Cardiac septum (tissue), 1 donor: Measurements from ENCODE around the gene NDUFV3. TPM values are rescaled to one million over a fixed set of nuclear protein-coding genes. Genes with fewer than 3 reads are reported as not detected.
A peak's percentile ranks its signal among the peaks of the same experiment; 100 is the strongest.
"Not testable (repeated sequence)": the region's sequence is repeated elsewhere in the genome, so short reads cannot be mapped to it uniquely, and the experiment has no call there.

ENCODE experiments used
- DNase-seq: peaks from one replicate; pipeline ENCODE4 v3.0.0-alpha.2; 2020; ENCODE audit warnings: low spot score
- intact Hi-C: fragments of 100-400 bp; cut with DNase I; formaldehyde crosslinking; loops from one replicate; pipeline ENCODE4 v1.14.0; 2022
- total RNA-seq: library from RNA; stranded (reverse); fragmentation: NEBNext Ultra II Directional; extraction: Animal tissue kit (Norgen Biotek cat#: 25700); gene quantifications from one replicate; pipeline ENCODE4 v1.2.1, GENCODE V29; 2021
- donor health status: DM: no; HTN: no; CAD: no.

The NDUFV3 gene
- total RNA-seq, 1 donor from 2014 or later: 46.7 TPM

DNA sequence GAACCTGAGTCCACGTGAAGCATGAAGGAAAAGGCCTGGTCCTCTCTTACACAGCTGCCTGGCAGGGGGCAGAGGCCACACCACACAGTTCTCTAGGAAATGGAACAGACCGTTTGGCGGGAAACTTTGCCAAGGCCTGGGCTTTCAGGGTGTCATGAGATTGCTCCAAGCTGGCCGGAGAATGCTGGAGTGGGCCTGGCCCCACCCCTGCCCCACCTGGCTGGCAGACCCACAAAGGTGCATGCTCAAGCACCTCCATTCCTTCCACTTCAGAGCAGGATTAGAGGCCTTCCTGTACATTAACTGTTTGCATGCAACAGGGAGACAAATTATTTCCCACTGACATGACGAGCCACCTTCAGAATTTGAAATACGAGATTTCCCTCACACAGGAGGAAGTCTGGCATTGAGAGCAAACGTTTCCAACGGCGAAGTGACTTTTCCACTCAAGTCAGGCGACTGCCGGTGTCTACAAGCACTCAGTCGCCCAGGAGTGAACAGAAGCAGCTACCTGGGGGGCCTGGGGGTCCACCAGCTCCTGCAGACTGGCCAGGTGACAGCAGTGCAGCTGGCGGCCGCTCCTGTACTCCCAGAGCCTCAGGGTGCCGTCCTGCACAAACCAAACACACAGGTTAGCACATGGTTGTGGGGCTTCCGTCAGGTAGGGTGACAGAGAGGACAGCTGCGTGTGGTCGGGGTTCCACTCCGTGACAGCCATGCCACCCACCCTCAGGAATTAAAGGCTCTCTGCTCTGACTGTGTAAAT, 37.8 kb upstream of the NDUFV3 start:
- no peak for DNase-seq
- intact Hi-C loops: no loop called here

DNA sequence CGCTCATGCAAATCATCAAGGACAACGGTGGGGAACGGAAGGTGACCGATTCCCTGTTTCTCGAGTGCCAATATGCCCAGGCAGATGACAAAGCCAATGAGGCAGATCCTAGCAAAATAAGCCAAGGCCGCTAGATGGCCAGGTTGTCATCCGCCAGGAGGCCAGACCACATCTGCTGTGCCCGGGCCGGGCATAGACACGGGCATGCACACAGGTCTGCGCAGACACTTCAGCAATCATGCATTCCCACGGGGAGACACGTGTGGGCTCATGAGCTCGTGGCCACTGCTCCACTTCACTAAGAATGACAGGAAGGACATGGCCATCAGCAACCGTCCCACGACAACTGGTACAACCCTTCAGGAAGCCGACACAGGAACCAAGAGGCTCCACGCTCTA, 37.2 kb upstream of the NDUFV3 start:
- intact Hi-C loops: no loop called here
- no peak for DNase-seq

DNA sequence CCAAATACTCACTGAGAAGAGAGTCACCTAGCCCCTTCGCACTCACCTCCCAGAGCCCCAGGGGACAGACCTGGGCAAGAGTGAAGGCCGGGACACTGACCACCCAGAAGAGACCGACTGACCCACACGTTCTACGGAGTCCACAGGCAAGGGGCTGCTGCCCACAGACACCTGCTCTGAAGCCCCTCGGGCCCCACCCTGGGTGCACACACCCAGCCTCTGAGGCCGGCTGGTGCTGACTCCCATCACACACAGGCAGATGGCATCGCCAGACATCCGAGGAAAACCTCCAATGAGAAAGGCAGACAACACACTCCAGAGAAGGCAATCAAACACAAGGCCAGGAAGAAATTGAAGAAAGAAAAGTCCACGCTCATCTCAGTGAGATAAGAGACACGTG, 35.9 kb upstream of the NDUFV3 start:
- no peak for DNase-seq
- intact Hi-C loops: no loop called here

DNA sequence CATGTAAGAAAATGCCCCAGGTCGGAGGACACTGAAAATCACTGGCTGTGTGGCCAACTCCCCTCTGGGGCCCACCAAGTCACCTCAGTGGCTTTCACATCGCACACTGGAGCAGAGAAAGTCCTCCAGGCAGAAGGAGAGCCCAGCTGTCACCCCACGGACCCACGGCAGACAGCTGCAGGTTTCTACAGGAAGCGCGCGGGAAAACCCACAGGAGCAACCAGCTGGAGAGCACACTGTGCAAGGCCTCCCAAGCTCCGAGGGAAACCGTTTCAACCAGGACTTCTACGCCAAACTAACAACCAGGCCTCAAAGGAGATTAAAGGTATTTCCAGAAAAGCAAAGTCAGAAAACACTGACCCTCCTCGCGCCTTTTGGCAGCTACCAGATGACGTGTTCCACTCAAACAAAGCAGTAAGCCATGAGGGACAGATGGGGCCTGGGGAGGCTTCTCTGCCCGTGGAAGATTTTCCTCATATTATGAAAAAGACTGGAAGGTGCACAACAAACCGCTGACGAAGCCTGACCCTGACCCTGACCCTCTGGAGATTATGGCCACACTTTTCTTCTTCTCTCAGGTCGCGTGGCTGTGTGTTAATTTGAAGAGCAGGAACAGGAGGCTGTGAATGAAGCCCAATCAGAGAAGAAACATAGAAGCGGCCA, 34.8 kb upstream of the NDUFV3 start:
- DNase-seq: no peak
- intact Hi-C loops: no loop called here

GRCh38 chr21:42858957-42859890, 33.9 kb upstream of the NDUFV3 start:
- DNase-seq: no peak
- intact Hi-C loops: no loop called here

GRCh38 chr21:42859891-42860230, 33.2 kb upstream of the NDUFV3 start:
- intact Hi-C loops: no loop called here
- no peak for DNase-seq

DNA sequence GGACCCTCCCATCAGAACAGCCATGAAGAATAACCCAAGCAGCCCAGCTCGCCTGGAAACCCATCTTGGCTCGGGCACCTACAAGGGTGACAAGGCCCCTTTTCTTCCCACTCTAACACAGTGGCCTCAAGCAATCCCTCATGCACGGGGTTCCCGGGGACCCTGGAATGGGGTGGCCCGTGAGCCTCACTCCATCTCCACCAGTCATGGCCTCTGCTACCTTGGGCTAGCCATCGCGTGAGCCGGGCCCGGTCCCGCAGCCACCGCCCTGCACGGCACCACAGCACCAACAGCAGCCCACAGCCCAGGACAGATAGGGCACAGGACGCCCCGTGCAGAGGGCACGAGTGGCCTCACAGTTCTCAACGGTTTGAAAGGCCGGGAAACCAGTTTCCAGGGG, 32.8 kb upstream of the NDUFV3 start:
- no peak for DNase-seq
- intact Hi-C loops: no loop called here

DNA sequence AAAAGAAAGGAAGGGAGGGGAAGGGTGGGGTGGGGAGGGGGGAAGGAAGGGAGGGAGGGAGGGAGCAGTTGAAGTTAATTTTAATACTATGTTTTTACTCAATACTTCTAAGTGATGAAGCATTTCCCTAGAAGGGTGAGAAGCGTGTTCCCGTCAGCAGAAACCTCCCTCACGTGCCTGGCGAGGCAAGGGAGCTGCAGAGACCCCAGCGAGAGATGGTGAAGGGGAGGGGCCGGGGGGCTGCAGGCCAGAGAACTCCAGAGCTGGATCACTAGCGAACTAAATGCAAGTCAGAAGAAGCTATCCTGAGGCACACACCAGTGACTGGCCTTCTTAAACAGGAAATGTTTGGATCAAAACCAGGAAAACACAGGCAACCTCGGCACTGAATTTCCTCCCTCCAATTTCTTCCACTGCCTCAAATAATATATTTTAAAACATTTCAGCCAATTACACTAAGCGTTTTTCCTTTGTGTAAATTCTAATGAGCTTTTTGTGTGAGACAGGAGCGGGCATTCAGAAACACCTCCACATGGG, 31.7 kb upstream of the NDUFV3 start:
- no peak for DNase-seq
- intact Hi-C loops: no loop called here

DNA sequence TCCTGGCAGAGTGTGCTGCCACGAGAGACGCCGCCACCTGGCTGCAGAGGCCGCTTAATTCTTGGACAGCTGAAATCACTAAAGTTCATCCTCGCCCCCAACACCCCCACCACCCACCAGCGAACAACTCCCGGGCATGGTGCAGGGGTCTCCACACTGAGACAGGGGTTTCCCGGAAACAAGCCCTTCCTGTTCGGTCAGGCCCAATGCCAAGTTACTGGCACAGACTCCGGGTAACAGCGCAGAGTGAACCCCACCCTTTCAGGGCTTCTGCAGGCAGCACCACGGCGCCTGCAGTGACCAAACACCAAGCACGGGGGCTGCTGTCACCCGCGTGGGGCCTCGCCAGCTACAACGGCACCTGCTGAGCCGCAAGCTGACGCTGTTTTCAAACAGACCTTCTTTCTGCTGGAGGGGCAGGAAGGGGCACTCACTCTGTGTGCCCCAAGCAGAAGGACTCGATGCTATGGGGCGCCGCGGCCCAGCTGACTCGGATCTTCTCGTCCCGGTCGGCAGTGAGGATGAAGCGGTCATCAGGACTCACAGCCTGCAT, 31.2 kb upstream of the NDUFV3 start:
- DNase-seq: no peak
- intact Hi-C loops: no loop called here

DNA sequence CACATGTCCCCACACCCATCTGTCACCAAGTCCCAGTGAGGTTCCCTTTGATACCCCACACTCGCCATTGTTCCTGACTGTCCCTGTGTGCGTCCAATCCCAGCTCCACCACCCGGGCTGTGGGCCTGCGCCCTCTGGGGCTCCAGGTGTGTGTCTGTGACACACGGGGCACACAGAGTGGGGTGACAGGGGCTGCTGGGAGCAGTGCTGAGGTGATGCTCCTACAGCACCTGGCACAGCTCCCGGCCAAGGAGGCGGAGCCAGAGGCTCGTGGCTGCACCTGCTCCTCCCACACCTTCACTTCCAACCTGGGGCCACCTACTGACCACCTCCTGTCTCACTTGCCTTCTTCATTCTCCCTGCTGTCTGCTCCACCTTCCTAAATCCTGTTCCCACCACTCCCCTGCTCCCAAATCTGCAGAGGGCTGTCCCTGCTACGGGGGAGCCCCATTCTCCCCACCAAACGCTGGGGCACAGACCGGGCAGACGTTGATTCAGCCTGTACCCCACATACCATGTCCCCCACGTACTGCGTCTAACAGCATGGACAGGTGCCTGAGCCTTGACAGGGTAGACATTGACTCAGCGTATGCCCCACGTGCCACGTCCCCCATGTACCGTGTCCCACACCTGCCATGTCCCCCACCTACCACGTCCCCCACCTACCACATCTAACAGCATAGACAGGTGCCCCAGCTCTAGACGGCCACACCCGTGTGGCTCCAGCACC, 30.2 kb upstream of the NDUFV3 start:
- DNase-seq: no peak
- intact Hi-C loops: no loop called here

GRCh38 chr21:42863504-42863870, 29.6 kb upstream of the NDUFV3 start:
- intact Hi-C loops: no loop called here
- no peak for DNase-seq

DNA sequence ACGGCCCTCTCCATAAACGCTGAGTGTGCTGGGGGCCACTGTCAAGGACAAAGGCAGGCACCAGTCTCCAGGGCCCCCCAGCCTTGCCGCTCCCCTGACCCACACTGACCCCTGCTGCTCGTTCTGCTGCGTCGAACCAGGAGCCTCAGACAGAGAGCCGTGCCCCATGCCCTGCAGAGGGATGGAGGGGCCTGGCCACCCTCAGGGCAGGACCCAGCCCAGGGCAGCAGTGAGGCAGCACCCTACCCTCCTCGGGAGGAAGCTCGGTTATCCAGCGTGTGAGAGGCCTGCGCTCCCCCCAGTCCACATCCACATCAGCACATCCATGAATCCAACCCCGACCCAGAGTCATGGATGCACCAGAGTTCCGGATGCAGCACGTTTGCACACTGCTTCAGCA, 28.8 kb upstream of the NDUFV3 start:
- intact Hi-C loops: no loop called here
- DNase-seq: no peak

GRCh38 chr21:42864815-42865775, 28.0 kb upstream of the NDUFV3 start:
- no peak for DNase-seq
- intact Hi-C loops: no loop called here

GRCh38 chr21:42865776-42866160, 27.3 kb upstream of the NDUFV3 start:
- intact Hi-C loops: no loop called here
- DNase-seq: no peak

DNA sequence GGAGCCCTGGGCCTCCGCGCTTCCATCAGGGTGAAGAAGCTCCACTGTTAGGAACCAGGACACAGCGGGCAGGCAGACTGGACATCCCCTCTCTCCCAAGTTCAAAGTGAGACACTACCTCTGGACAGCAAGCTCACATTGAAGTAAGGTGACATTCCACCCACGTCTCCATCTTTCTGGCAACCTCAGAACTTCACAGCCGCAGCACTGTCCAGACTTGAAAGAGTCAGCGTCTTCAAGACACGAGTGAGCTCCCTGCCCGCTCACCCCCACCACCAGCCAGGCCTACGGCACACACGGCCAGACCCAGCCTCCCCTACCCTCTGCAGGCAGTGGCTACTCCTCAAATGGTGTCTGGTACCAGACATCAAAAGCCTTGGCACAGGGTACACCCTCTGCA, 24.9 kb upstream of the NDUFV3 start:
- no peak for DNase-seq
- intact Hi-C loops: no loop called here

GRCh38 chr21:42873096-42873495, 20.0 kb upstream of the NDUFV3 start:
- intact Hi-C loops: no loop called here
- no peak for DNase-seq

DNA sequence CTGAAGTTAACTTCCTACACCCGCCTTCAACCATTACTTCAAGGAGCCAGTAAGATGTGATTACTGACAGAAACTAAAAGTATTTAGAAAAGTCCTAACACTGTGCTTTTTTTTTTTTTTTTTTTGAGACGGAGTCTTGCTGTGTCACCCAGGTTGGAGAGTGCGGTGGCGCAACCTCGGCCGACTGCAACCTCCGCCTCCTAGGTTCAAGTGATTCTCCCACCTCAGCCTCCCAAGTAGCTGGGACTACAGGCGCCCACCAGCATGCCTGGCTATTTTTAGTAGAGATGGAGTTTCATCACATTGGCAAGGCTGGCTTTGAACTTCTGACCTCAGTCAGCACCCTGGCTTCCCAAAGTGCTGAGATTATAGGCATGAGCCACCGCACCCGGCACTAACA, 17.3 kb upstream of the NDUFV3 start:
- intact Hi-C loops, DNase-seq: not testable (repeated sequence)

DNA sequence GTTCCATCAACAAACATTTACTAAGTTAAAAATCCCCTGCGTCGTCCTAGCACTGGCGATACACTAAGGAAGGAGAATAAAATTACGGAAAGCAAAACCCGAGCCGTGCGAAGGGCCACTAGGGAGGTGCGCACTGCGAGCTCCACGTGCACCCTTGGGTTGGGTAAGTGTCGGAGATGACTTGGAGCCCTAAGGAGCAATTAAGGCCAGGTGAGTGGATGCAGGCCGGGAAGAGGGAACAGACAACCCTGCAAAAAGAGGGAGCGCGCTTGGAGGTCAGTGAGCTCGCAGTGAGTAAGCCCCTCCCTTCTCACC, 14.5 kb upstream of the NDUFV3 start:
- intact Hi-C loops: loop anchor here (2.0 kb wide), 1 partner anchor 14 kb away; the partner anchor contains the start of gene NDUFV3
- DNase-seq: peak; percentile 74
